B cell (primary cell): ENCODE data around the gene ABCC5.

Experiments used
- CTCF ChIP-seq: fragments of 200-600 bp; IDR thresholded peaks from one replicate; pipeline ENCODE4 v1.8.0; 2022; ENCODE audit warnings: antibody characterized with exemption, mild to moderate bottlenecking
- EZH2 ChIP-seq: IDR thresholded peaks from 2 replicates; pipeline ENCODE4 v1.6.1; 2012; ENCODE audit warnings: borderline replicate concordance, low read depth, mild to moderate bottlenecking, moderate library complexity, low read length; ENCODE audit not compliant: insufficient read depth, poor library complexity, severe bottlenecking

GRCh38 chr3:183875411-183875810 is 142.3 kb downstream of the ABCC5 start:
- no peak for TF ChIP-seq CTCF
- TF ChIP-seq EZH2: no peak
